WI38 (cell line): Measurements from ENCODE around the gene FGD3.

Experiments
- H3K4me3 ChIP-seq: 2 replicates; pipeline ENCODE4 v1.5.1; 2011; ENCODE audit warnings: low read depth, mild to moderate bottlenecking, control low read depth, low read length
- TF ChIP-seq, protein P1 (sequence below): IDR thresholded peaks from 2 replicates; pipeline ENCODE4 v1.5.1; 2012; ENCODE audit warnings: low read depth, mild to moderate bottlenecking, control low read depth, low read length

The FGD3 gene

DNA sequence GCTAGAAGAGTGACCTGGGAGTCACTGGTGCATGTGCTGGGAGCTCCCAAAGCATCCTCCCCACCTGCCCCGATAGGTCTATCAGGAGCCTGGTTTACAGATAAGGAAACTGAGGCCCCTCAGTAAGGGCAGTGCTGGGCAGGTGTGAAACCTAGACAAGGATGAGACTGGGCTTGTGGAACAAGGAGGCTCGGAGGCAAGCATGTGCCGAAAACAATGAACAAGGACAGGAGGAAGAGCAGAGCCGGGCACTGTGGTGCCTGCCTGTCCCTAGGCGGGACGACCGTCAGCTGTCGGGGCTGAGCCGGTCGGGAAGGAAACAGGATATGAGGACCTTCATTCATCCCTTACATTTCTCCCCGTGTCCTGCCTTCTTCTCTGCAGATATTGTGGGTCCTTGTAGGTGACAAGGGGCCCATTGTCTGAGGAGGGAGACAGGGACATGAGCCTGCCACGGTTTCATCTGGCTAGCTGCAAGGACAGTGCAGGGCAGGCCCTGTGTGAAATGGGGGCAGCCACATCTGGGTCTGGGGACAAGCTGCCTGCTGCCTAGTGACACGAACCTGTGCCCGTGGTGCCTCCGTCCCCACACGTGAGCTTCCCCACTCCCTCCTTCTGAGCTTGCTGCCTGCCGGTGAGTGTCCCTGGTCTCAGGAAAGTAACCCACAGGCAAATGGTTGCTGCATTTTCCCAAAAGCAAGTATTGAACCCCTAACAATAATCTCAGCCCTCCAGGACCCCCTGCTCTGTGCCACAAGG, 18.6 kb downstream of the FGD3 start:
- TF ChIP-seq, protein P1, sequence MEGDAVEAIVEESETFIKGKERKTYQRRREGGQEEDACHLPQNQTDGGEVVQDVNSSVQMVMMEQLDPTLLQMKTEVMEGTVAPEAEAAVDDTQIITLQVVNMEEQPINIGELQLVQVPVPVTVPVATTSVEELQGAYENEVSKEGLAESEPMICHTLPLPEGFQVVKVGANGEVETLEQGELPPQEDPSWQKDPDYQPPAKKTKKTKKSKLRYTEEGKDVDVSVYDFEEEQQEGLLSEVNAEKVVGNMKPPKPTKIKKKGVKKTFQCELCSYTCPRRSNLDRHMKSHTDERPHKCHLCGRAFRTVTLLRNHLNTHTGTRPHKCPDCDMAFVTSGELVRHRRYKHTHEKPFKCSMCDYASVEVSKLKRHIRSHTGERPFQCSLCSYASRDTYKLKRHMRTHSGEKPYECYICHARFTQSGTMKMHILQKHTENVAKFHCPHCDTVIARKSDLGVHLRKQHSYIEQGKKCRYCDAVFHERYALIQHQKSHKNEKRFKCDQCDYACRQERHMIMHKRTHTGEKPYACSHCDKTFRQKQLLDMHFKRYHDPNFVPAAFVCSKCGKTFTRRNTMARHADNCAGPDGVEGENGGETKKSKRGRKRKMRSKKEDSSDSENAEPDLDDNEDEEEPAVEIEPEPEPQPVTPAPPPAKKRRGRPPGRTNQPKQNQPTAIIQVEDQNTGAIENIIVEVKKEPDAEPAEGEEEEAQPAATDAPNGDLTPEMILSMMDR = no peak
- H3K4me3 ChIP-seq = no peak overlapping the region

DNA sequence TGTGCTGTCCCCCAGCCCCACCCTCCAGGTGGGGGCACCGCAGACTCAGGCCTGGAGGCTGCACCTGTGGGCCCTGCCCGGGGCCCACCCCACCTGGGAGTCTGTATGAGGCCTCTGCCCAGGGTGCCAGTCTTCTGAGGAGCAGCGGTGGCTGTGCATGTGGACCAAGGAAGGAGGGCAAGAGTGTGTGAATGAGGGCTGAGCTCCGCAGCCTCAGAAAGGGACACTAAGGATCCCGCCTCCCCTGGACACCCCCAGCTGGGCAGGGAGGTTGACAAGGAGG, 19.1 kb downstream of the FGD3 start:
- no peak overlapping the region for H3K4me3 ChIP-seq
- TF ChIP-seq, protein P1 = no peak

DNA sequence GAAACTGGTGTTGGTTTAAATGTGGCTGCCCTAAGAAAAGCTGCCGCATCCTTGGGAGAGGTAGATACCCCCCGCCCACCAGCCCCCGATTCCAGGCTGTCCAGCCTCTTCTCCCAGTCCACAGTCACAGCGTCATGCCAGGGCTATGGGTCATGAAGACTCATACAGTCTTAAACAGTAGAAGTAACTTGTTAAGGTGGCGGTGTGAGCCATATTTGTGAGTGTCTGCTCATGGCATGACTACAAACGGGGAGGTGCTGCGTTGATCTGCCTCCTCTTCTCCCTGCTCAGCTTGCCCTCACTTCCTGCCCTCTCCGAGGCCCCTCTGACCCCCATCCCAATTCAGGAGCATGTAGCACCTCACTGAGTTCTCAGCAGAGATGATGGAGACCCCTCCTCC, 20.8 kb downstream of the FGD3 start:
- H3K4me3 ChIP-seq = no peak overlapping the region
- TF ChIP-seq, protein P1 = no peak

DNA sequence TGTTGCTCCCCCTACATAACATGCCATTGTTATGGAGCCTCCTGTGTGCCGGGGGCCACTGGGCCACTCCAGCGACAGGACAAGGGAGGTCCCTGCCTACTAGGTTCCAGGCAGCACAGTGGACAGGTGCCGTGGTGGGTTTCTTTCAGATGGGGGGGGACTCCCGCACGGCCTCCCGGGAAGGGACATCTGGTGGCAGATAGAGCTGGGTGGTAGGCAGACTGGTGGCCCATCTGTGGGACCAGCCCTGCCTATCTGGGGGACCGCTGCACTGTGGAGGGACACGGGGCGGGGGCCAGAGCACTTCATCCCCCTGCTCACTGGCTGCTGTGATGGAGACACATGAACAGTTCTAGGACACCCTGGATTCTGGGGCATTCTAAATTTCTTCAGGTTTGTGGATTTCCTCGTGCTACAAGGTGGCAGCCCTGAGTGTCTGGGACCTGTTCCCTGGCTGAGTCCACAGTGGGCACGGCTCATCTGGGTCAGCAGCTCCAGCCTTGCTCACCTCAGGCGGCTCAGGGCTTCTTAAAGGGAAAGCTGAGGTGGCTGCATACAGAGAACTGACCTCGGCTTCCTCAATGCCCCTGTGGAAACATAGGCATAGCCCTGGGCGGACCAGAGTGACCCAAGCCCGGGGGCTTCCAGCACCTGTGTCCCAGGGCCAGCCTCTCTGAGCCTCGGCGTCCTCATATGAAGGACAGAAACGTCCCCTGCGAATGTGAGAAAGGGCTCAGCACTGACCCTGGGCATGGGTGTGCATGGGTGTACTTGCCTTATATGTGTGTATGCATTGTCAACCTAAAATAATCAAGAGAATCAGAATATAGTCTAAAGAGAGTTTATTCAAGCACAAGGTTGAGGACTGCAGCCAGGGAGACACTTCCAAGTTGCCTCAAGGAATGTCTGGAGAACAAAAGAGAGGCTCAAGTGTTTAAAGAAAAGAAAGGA, 22.5 kb downstream of the FGD3 start:
- TF ChIP-seq, protein P1 = no peak
- no peak overlapping the region for H3K4me3 ChIP-seq

DNA sequence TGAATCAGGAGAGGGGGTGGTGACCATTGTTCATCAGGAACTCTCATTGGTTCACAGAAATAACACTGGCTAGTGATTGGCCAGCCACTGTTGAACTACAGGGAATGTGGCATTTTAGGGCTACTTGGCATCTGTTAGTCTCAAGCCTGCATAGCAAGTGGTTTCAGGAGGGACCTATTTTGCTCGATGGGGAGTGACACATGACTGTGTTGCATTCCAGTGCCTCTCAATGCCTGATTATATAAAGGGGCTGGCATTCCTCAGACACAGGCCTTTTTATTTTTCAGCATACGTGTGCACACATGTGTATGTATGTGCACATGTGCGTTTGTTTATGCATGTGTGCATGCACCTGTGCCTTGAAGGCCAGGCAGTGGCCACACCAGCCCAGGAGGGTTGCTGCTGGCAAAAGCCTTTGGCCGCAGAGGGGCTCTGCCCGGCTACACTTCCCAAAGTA, 23.2 kb downstream of the FGD3 start:
- H3K4me3 ChIP-seq = no peak overlapping the region
- TF ChIP-seq, protein P1 = no peak

DNA sequence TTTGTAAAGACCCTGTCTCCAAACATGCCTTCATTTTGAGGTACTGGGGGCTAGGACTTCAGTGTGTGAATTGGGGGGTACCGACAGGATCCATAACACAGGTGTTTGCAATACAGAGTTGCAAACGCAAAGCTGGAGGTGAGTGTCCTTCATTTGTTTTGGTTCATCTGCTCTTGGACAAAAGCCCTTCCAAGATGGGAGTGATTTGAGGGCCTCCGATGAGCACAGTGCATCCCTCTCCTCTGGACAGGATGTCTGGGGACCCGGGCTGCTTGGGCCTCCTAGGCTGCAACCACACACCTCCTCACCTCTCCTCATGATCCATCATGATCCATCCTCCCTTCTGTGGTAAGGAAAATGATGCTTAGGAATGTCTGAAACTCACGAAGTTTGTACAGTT, 23.8 kb downstream of the FGD3 start:
- H3K4me3 ChIP-seq = no peak overlapping the region
- TF ChIP-seq, protein P1 = no peak

DNA sequence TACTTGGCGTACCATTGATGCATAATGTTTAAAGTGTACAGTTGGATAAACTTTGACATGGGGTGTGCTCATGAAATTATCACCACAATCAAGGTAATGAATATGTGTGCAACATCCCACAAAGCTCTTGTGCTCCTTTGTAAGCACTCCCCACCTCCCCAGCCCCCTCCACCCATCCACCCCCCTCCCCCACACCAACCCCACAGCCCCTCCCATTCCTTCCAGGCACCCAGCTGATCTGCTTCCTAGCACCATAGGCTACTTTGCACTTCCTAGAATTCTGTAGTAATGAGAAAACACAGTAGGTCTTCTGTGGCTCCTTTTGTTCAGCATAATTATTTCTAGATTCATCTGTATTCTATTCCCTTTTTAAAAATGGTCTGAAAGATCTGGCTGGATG, 24.5 kb downstream of the FGD3 start:
- no peak overlapping the region for H3K4me3 ChIP-seq
- TF ChIP-seq, protein P1 = no peak
